CD4-positive, CD25-positive, alpha-beta regulatory T cell (primary cell): ENCODE results near the gene USP32. TPM values are rescaled to one million over a fixed set of nuclear protein-coding genes. Genes with fewer than 3 reads are reported as not detected.
A peak's percentile ranks its signal among the peaks of the same experiment; 100 is the strongest.

Experiments used
- ATAC-seq, 2 donors: fragments of 150-1000 bp; cut with Tn5 transposase; one replicate each; pipeline ENCODE4 v1.10.0; 2021; ENCODE audit warnings: low read depth in 2 of 2, moderate number of reproducible peaks in 2 of 2, moderate library complexity in 1 of 2
- DNase-seq, 3 donors: peaks; one replicate each; pipeline versions ENCODE4 v3.0.0 to v3.0.0-alpha.2; 2012 to 2022; ENCODE audit warnings: mixed read lengths in 1 of 3
- H3K27ac ChIP-seq: one replicate; pipeline ENCODE4 v1.7.0; 2013; ENCODE audit warnings: mild to moderate bottlenecking, low read length; ENCODE audit not compliant: insufficient read depth, poor library complexity, severe bottlenecking
- H3K27me3 ChIP-seq: one replicate; pipeline ENCODE4 v1.7.0; 2013; ENCODE audit warnings: low read length; ENCODE audit not compliant: control insufficient read depth, insufficient read depth
- H3K36me3 ChIP-seq: one replicate; pipeline ENCODE4 v1.7.0; 2013; ENCODE audit warnings: mild to moderate bottlenecking, low read length, moderate library complexity; ENCODE audit not compliant: control insufficient read depth, insufficient read depth
- H3K4me1 ChIP-seq: 2 replicates; pipeline ENCODE4 v1.7.0; 2013; ENCODE audit warnings: mild to moderate bottlenecking, low read length; ENCODE audit not compliant: insufficient read depth, control insufficient read depth, poor library complexity, severe bottlenecking
- H3K4me3 ChIP-seq: one replicate; pipeline ENCODE4 v1.7.0; 2013; ENCODE audit warnings: low read depth, mild to moderate bottlenecking, low read length, moderate library complexity
- H3K9me3 ChIP-seq, 2 experiments: 1 replicate in 1 of 2; 2 replicates in 1 of 2; pipeline ENCODE4 v1.7.0; 2013; ENCODE audit warnings: low read length in 2 of 2, mild to moderate bottlenecking in 1 of 2, moderate library complexity in 1 of 2; ENCODE audit not compliant: control insufficient read depth in 2 of 2
- H3K27ac Mint-ChIP-seq, 3 donors: one replicate each; pipeline ENCODE4 v1.8.0; 2020 to 2022; ENCODE audit warnings: mild to moderate bottlenecking in 3 of 3, mixed read lengths in 3 of 3, moderate library complexity in 2 of 3
- H3K27me3 Mint-ChIP-seq: one replicate; pipeline ENCODE4 v1.8.0; 2022; ENCODE audit warnings: mild to moderate bottlenecking, mixed read lengths
- H3K36me3 Mint-ChIP-seq: one replicate; pipeline ENCODE4 v1.8.0; 2020; ENCODE audit warnings: mixed read lengths
- H3K4me1 Mint-ChIP-seq, 4 donors: one replicate each; pipeline ENCODE4 v1.8.0; 2020 to 2022; ENCODE audit warnings: mixed read lengths in 4 of 4, mild to moderate bottlenecking in 1 of 4
- H3K4me3 Mint-ChIP-seq, 4 donors: one replicate each; pipeline ENCODE4 v1.8.0; 2020 to 2022; ENCODE audit warnings: mild to moderate bottlenecking in 4 of 4, mixed read lengths in 4 of 4, moderate library complexity in 3 of 4
- H3K9me3 Mint-ChIP-seq, 7 donors: one replicate each; pipeline ENCODE4 v1.8.0; 2020 to 2022; ENCODE audit warnings: mixed read lengths in 7 of 7, mild to moderate bottlenecking in 3 of 7, moderate library complexity in 2 of 7
- polyA plus RNA-seq, 4 donors: library from polyadenylated mRNA; unstranded; fragments of 300-500 nt; fragmentation: Illumina TruSeq; gene quantifications; one replicate each; pipeline ENCODE4 v1.2.3, GENCODE V29; 2021
- total RNA-seq: library from RNA; stranded (reverse); gene quantifications from one replicate; pipeline ENCODE4 v1.2.3, GENCODE V29; 2022

The USP32 gene
- total and polyA plus RNA-seq, 5 donors from 2014 or later, result 6.1 to 47.0 (median 7.5) TPM

GRCh38 chr17:60326702-60327101 lies 65.2 kb downstream of the USP32 start:
- no peak overlapping the region for H3K4me3 ChIP-seq
- H3K27me3 ChIP-seq, result no peaks in the 10 kb centered on the region
- no peaks in the 10 kb centered on the region for H3K9me3 ChIP-seq
- Mint-ChIP-seq H3K4me1 (peaks cover 0 to 17% (median 10%) of the 10 kb centered on the region in 4 donors), H3K4me3 (peak overlapping the region in 1 of 4 donors; percentile 23), H3K9me3 (no peaks in the 10 kb centered on the region), H3K36me3 (peaks cover 13% of the 10 kb centered on the region), H3K27ac (no peak overlapping the region), H3K27me3 (no peaks in the 10 kb centered on the region)
- H3K27ac ChIP-seq, result no peak overlapping the region
- H3K4me1 ChIP-seq, result no peaks in the 10 kb centered on the region
- ATAC-seq (no peak), DNase-seq (no peak)
- H3K36me3 ChIP-seq, result peaks cover 6% of the 10 kb centered on the region

- H3K9me3 ChIP-seq, result no peaks in the 10 kb centered on the region
- peaks cover 7 to 23% (median 15%) of the 10 kb centered on the region in 4 donors for H3K4me1 Mint-ChIP-seq
- H3K4me3 ChIP-seq, result no peak overlapping the region
- H3K4me3 Mint-ChIP-seq, result no peak overlapping the region
- no peaks in the 10 kb centered on the region for H3K27me3 Mint-ChIP-seq
- peaks cover 13% of the 10 kb centered on the region for H3K36me3 Mint-ChIP-seq
- ATAC-seq (no peak), DNase-seq (no peak)
- H3K36me3 ChIP-seq, result peaks cover 6% of the 10 kb centered on the region
- no peaks in the 10 kb centered on the region for H3K9me3 Mint-ChIP-seq
- H3K27me3 ChIP-seq, result no peaks in the 10 kb centered on the region
- H3K4me1 ChIP-seq, result no peaks in the 10 kb centered on the region
- H3K27ac Mint-ChIP-seq, result no peak overlapping the region
- no peak overlapping the region for H3K27ac ChIP-seq
Measured at GRCh38 chr17:60325730-60326524, 66.0 kb downstream of the USP32 start.

GRCh38 chr17:60323754-60324153 lies 68.2 kb downstream of the USP32 start:
- Mint-ChIP-seq H3K4me3 (no peak overlapping the region), H3K27me3 (no peaks in the 10 kb centered on the region), H3K27ac (peak overlapping the region in 1 of 3 donors; percentile 53), H3K4me1 (peaks cover 15 to 31% (median 22%) of the 10 kb centered on the region in 4 donors), H3K36me3 (peaks cover 6% of the 10 kb centered on the region), H3K9me3 (no peaks in the 10 kb centered on the region)
- DNase-seq (no peak), ATAC-seq (no peak)
- no peak overlapping the region for H3K27ac ChIP-seq
- H3K4me3 ChIP-seq, result no peak overlapping the region
- no peaks in the 10 kb centered on the region for H3K9me3 ChIP-seq
- H3K4me1 ChIP-seq, result no peaks in the 10 kb centered on the region
- H3K36me3 ChIP-seq, result peaks cover 6% of the 10 kb centered on the region
- H3K27me3 ChIP-seq, result no peaks in the 10 kb centered on the region

- DNase-seq (no peak), ATAC-seq (no peak)
- H3K4me3 ChIP-seq, result no peak overlapping the region
- no peak overlapping the region for H3K27ac ChIP-seq
- H3K4me1 ChIP-seq, result no peaks in the 10 kb centered on the region
- Mint-ChIP-seq H3K27ac (peak overlapping the region in 1 of 3 donors; percentile 13), H3K4me3 (no peak overlapping the region), H3K36me3 (peaks cover 5% of the 10 kb centered on the region), H3K4me1 (peaks cover 15 to 35% (median 23%) of the 10 kb centered on the region in 4 donors), H3K27me3 (no peaks in the 10 kb centered on the region), H3K9me3 (no peaks in the 10 kb centered on the region)
- H3K9me3 ChIP-seq, result no peaks in the 10 kb centered on the region
- no peaks in the 10 kb centered on the region for H3K27me3 ChIP-seq
- H3K36me3 ChIP-seq, result no peaks in the 10 kb centered on the region
Measured at GRCh38 chr17:60322056-60322387, 69.9 kb downstream of the USP32 start.

DNA sequence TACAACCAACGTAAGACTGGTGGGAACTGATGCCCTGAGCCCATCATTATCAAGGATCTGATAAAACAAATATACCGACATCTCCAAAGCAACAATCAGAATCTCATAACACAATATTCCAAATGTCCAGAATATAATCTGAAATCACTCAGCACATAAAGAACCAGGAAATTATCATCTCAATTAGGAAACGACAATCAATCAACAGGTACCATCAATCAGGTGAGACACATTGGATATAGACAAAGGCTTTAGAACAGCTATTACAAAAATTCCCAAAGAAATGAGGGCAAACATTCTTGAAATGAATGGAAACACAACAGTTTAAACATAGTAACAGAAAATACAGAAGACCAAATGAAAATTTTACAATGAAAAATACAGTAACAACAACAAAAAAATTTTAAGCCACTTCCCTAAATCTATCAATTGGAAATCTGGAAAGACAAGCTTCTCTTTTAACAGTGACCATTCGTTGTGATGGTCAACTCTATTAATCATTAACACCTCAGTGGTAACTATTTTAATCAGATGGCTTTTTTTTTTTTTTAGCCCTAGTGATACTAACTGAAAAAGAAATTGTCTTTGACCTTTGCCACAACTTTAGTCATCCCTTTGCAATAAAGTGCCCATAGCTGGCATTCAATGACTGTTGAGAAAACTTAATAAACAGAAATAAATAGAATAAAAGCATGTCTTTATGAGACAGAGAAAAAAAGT lies 70.4 kb downstream of the USP32 start:
- Mint-ChIP-seq H3K27me3 (no peaks in the 10 kb centered on the region), H3K27ac (peak overlapping the region in 1 of 3 donors; percentile 13), H3K4me1 (peaks cover 19 to 33% (median 22%) of the 10 kb centered on the region in 4 donors), H3K4me3 (no peak overlapping the region), H3K9me3 (no peaks in the 10 kb centered on the region), H3K36me3 (peaks cover 4% of the 10 kb centered on the region)
- no peaks in the 10 kb centered on the region for H3K4me1 ChIP-seq
- H3K36me3 ChIP-seq, result no peaks in the 10 kb centered on the region
- H3K9me3 ChIP-seq, result no peaks in the 10 kb centered on the region
- no peak for DNase-seq
- no peaks in the 10 kb centered on the region for H3K27me3 ChIP-seq
- no peak overlapping the region for H3K4me3 ChIP-seq
- ATAC-seq, result no peak
- H3K27ac ChIP-seq, result no peak overlapping the region

DNA sequence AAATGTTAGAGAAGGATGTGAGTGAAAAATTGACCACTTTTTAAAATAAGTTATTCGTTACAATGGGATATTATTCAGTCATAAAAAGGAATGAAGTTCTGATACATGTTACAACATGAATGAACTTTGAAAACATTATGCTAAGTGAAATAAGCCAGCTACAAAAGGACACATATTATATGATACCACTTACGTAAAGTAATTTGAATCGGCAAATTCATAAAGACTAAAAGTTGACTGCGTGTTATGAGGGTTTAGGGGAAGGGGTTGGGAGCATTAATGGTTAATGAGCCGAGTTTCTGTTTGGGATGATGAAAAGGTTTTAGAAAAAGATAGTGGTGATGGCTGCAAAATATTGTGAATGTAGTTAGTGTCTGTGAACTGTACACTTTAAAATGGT lies 73.1 kb downstream of the USP32 start:
- Histone ChIP-seq H3K36me3 (no peaks in the 10 kb centered on the region), H3K9me3 (peaks cover 0 to 1% of the 10 kb centered on the region in 2 experiments), H3K4me1 (no peaks in the 10 kb centered on the region), H3K27me3 (no peaks in the 10 kb centered on the region), H3K4me3 (no peak overlapping the region), H3K27ac (no peak overlapping the region)
- Mint-ChIP-seq H3K4me1 (peaks cover 28 to 41% (median 34%) of the 10 kb centered on the region in 4 donors), H3K27me3 (no peaks in the 10 kb centered on the region), H3K27ac (peak overlapping the region in 1 of 3 donors; percentile 58), H3K9me3 (no peaks in the 10 kb centered on the region), H3K36me3 (peaks cover 7% of the 10 kb centered on the region), H3K4me3 (no peak overlapping the region)
- no peak for DNase-seq
- ATAC-seq, result no peak

DNA sequence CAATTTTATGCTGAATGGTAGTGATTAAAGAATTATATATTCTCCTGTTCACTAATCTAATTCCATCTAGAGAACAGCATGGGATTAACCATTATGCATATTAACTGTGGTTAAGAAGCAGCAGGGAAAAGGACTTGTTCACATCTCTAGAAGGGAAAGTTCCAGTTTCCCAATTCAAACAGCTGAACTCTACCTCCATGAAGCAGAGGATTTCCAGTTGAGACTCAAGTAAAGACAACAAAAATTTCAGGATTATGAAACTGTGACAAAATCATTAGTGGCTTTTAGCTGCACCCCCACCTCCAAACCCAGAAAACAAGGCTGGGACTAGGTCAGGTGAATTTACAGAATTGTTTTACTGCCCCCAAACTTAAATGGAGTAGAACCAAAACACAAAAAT lies 73.6 kb downstream of the USP32 start:
- Histone ChIP-seq H3K27me3 (no peaks in the 10 kb centered on the region), H3K9me3 (peaks cover 0 to 1% of the 10 kb centered on the region in 2 experiments), H3K27ac (no peak overlapping the region), H3K4me1 (no peaks in the 10 kb centered on the region), H3K4me3 (no peak overlapping the region), H3K36me3 (no peaks in the 10 kb centered on the region)
- Mint-ChIP-seq H3K9me3 (no peaks in the 10 kb centered on the region), H3K4me1 (peaks cover 29 to 42% (median 36%) of the 10 kb centered on the region in 4 donors), H3K36me3 (peaks cover 8% of the 10 kb centered on the region), H3K27ac (no peak overlapping the region), H3K27me3 (no peaks in the 10 kb centered on the region), H3K4me3 (no peak overlapping the region)
- ATAC-seq (no peak), DNase-seq (no peak)
